ENCODE measurements around the gene PCDH10.

Gene PCDH10

GRCh38 chr4:133124746-133125145 is 24.3 kb upstream of the PCDH10 start:
- Histone ChIP-seq H2AFZ (ENCODE audit: low read depth) (no peak overlapping the region), H3K27ac (no peak overlapping the region), H4K20me1 (ENCODE audit: insufficient read depth) (no peaks in the 10 kb centered on the region), H3K4me3 (IDR thresholded peaks at IDR 0.05; ENCODE audit: insufficient read depth, low read depth, low read length) (no peak overlapping the region), H3K79me2 (ENCODE audit: insufficient read depth, low read depth) (no peaks in the 10 kb centered on the region), H3K4me2 (no peak overlapping the region), H3K9ac (no peak overlapping the region), H3K27me3 (ENCODE audit: insufficient read depth, low read depth) (no peaks in the 10 kb centered on the region), H3K4me1 (ENCODE audit: low read depth, poor library complexity, severe bottlenecking) (no peaks in the 10 kb centered on the region), H3K36me3 (ENCODE audit: insufficient read depth) (no peaks in the 10 kb centered on the region)
- no peak for TF ChIP-seq CTCF (conservative IDR thresholded peaks at IDR 0.05; ENCODE audit: low read depth, low read length)

DNA sequence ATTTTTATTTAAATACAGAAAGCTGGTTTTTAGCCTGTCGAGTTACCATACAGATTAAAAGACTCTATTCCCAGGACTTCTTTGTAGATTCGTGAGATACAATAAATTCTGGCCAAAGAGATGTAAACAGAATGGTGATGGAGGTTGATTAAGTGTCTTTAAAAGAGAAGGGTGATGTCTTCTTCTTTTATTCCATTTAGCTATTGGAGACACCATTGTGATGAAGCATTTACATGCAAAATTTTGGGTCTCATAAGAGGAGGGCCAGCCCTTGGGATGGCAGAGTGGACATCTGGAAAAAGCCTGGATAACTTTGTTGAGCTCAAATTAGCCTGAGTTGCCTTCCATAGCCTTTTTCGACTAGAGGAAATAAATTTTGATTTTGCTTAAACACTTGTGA is 21.6 kb upstream of the PCDH10 start:
- TF ChIP-seq CTCF (conservative IDR thresholded peaks at IDR 0.05; ENCODE audit: low read depth, low read length), result no peak
- no peaks in the 10 kb centered on the region for H3K36me3 ChIP-seq (ENCODE audit: insufficient read depth)
- no peaks in the 10 kb centered on the region for H3K4me1 ChIP-seq (ENCODE audit: low read depth, poor library complexity, severe bottlenecking)
- H3K27me3 ChIP-seq (ENCODE audit: insufficient read depth, low read depth), result no peaks in the 10 kb centered on the region
- H3K79me2 ChIP-seq (ENCODE audit: insufficient read depth, low read depth), result no peaks in the 10 kb centered on the region
- H2AFZ ChIP-seq (ENCODE audit: low read depth), result no peak overlapping the region
- H4K20me1 ChIP-seq (ENCODE audit: insufficient read depth), result no peaks in the 10 kb centered on the region
- no peak overlapping the region for H3K27ac ChIP-seq
- H3K9ac ChIP-seq, result no peak overlapping the region
- H3K4me2 ChIP-seq, result no peak overlapping the region
- H3K4me3 ChIP-seq (IDR thresholded peaks at IDR 0.05; ENCODE audit: insufficient read depth, low read depth, low read length), result no peak overlapping the region

DNA sequence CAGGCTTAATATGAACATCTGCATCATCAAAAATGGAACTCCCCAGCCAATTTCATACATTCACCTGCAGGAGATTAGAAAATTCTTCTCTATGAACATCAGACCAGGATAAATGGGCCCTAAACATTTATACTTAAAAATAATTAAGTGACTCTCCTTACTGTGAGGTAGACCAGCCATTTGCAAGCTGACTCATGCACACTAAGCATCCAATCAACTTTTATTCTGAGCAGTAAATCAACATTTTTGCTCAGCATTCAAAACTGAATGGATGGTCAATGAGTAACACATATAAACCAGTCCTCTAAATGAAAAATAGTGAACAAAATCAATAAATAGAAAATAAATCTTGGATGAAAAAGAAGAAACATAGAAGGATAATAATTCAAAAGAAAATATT is 19.9 kb upstream of the PCDH10 start:
- no peaks in the 10 kb centered on the region for H3K36me3 ChIP-seq (ENCODE audit: insufficient read depth)
- no peak for TF ChIP-seq CTCF (conservative IDR thresholded peaks at IDR 0.05; ENCODE audit: low read depth, low read length)
- no peak overlapping the region for H3K9ac ChIP-seq
- no peak overlapping the region for H3K4me3 ChIP-seq (IDR thresholded peaks at IDR 0.05; ENCODE audit: insufficient read depth, low read depth, low read length)
- no peaks in the 10 kb centered on the region for H3K4me1 ChIP-seq (ENCODE audit: low read depth, poor library complexity, severe bottlenecking)
- no peaks in the 10 kb centered on the region for H4K20me1 ChIP-seq (ENCODE audit: insufficient read depth)
- H3K79me2 ChIP-seq (ENCODE audit: insufficient read depth, low read depth), result no peaks in the 10 kb centered on the region
- H3K27me3 ChIP-seq (ENCODE audit: insufficient read depth, low read depth), result no peaks in the 10 kb centered on the region
- no peak overlapping the region for H3K4me2 ChIP-seq
- H2AFZ ChIP-seq (ENCODE audit: low read depth), result no peak overlapping the region
- no peak overlapping the region for H3K27ac ChIP-seq

DNA sequence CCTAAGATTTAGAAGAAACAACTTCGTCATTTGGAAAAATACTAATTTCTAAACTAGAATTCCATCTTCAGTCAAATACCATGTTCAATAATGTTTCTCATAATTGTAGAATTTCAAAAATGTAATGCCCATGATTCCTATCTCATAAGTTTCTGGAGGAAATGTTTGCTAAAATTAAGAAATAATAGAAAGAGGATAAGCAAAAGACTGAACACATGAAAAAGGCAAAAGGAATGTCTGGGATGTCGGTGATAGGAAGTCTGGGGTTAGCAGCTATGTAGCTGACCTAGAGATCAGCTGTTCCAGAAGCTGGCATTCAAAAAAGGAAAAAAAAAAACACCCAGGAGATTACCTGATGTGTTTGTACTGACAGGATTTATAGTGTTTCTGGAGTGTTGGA is 18.9 kb upstream of the PCDH10 start:
- no peak overlapping the region for H3K4me2 ChIP-seq
- no peak overlapping the region for H3K27ac ChIP-seq
- no peaks in the 10 kb centered on the region for H4K20me1 ChIP-seq (ENCODE audit: insufficient read depth)
- H3K4me3 ChIP-seq (IDR thresholded peaks at IDR 0.05; ENCODE audit: insufficient read depth, low read depth, low read length), result no peak overlapping the region
- no peaks in the 10 kb centered on the region for H3K27me3 ChIP-seq (ENCODE audit: insufficient read depth, low read depth)
- no peak overlapping the region for H3K9ac ChIP-seq
- TF ChIP-seq CTCF (conservative IDR thresholded peaks at IDR 0.05; ENCODE audit: low read depth, low read length), result no peak
- H3K79me2 ChIP-seq (ENCODE audit: insufficient read depth, low read depth), result no peaks in the 10 kb centered on the region
- no peaks in the 10 kb centered on the region for H3K4me1 ChIP-seq (ENCODE audit: low read depth, poor library complexity, severe bottlenecking)
- H3K36me3 ChIP-seq (ENCODE audit: insufficient read depth), result no peaks in the 10 kb centered on the region
- no peak overlapping the region for H2AFZ ChIP-seq (ENCODE audit: low read depth)
